ENCODE measurements around the gene PIF1. TPM values are rescaled to one million over a fixed set of nuclear protein-coding genes. Genes with fewer than 3 reads are reported as not detected.

The PIF1 gene
- total RNA-seq, 1 experiment from 2014 or later = 34.9 TPM

DNA sequence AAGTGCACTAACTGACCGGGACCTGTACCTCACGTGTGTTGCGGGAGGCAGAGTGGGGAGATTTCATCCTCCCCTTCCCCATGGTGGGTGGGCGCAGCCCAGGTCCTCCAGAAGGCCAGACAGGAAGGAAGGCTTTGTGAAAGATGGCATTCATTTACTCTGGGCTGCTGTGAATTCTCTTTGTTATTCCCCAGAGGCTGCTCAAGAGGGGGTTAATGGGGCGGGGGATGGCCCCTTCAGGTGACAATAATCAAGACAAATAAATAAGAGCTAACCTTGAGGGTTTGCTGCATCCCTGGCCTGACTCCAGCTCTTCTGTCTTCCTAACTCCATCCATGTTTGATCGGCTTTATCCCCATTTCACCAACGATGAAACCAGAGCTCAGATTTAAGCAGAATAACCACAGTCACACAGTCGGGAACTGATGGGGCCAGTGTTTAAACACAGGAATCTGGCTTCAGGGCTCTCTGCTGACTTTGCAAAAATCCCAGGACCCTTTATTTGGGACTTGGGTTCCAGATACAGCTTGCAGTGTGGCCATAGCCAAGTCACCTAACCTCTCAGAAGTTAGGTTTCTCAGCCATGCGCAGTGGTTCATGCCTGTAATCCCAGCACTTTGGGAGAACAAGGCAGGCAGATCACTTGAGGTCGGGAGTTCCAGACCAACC, 16.5 kb downstream of the PIF1 start:
- H2AFZ ChIP-seq (ENCODE audit: low read depth, low read length, poor library complexity, severe bottlenecking) = no peak overlapping the region
- BruUV-seq (replicated peaks) = no TSS peak
- DNase-seq (ENCODE audit: low read depth, low spot score) = no peak
- no peak overlapping the region for H3K4me2 ChIP-seq (ENCODE audit: low read length)
- peaks cover 0 to 4% of the 10 kb centered on the region in 2 experiments; a peak in 2 of 4 replicates for H3K4me1 ChIP-seq (ENCODE audit: control insufficient read depth in 1 of 2, insufficient read depth in 2 of 2, low read length in 2 of 2)
- no peaks in the 10 kb centered on the region for H3K79me2 ChIP-seq (ENCODE audit: insufficient read depth, low read length)
- intact Hi-C loops (cut with micrococcal nuclease) = no loop called here
- TF ChIP-seq, protein P1, sequence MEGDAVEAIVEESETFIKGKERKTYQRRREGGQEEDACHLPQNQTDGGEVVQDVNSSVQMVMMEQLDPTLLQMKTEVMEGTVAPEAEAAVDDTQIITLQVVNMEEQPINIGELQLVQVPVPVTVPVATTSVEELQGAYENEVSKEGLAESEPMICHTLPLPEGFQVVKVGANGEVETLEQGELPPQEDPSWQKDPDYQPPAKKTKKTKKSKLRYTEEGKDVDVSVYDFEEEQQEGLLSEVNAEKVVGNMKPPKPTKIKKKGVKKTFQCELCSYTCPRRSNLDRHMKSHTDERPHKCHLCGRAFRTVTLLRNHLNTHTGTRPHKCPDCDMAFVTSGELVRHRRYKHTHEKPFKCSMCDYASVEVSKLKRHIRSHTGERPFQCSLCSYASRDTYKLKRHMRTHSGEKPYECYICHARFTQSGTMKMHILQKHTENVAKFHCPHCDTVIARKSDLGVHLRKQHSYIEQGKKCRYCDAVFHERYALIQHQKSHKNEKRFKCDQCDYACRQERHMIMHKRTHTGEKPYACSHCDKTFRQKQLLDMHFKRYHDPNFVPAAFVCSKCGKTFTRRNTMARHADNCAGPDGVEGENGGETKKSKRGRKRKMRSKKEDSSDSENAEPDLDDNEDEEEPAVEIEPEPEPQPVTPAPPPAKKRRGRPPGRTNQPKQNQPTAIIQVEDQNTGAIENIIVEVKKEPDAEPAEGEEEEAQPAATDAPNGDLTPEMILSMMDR (IDR thresholded peaks at IDR 0.05 in 2 of 3, conservative IDR thresholded peaks at IDR 0.05 in 1 of 3; ENCODE audit: borderline replicate concordance in 1 of 3, insufficient read depth in 1 of 3, low read depth in 2 of 3, low read length in 2 of 3) = no peak
- TF ChIP-seq ELF1 (IDR thresholded peaks at IDR 0.05; ENCODE audit: borderline replicate concordance, low read depth) = no peak
- TF ChIP-seq EZH2phosphoT487 (IDR thresholded peaks at IDR 0.05; ENCODE audit: borderline replicate concordance) = no peak
- TF ChIP-seq EGR1 (IDR thresholded peaks at IDR 0.05; ENCODE audit: low read depth) = no peak
- TF ChIP-seq CEBPB (IDR thresholded peaks at IDR 0.05; ENCODE audit: low read depth) = no peak
- no peak for TF ChIP-seq POLR2A (IDR thresholded peaks at IDR 0.05; ENCODE audit: borderline replicate concordance, extremely low read depth, insufficient read depth, insufficient read length)
- TF ChIP-seq, protein P2, sequence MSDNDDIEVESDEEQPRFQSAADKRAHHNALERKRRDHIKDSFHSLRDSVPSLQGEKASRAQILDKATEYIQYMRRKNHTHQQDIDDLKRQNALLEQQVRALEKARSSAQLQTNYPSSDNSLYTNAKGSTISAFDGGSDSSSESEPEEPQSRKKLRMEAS (IDR thresholded peaks at IDR 0.05) = no peak
- no peak for TF ChIP-seq SIN3A (IDR thresholded peaks at IDR 0.05; ENCODE audit: low read depth)
- TF ChIP-seq SP1 (IDR thresholded peaks at IDR 0.05; ENCODE audit: low read depth) = no peak
- TF ChIP-seq TCF7L2 (IDR thresholded peaks at IDR 0.05; ENCODE audit: borderline replicate concordance, extremely low read depth, insufficient read depth, insufficient read length) = no peak
- TF ChIP-seq ZBTB33 (IDR thresholded peaks at IDR 0.05; ENCODE audit: extremely low read depth, insufficient replicate concordance, low read length) = no peak
- TF ChIP-seq ZFX (IDR thresholded peaks at IDR 0.05) = no peak
- TF ChIP-seq JUND (IDR thresholded peaks at IDR 0.05) = no peak
- no peak for TF ChIP-seq YY1 (IDR thresholded peaks at IDR 0.05; ENCODE audit: extremely low read depth, insufficient replicate concordance, low read depth, low read length)
- TF ChIP-seq FOSL1 (IDR thresholded peaks at IDR 0.05; ENCODE audit: low read depth) = no peak
- no peak for TF ChIP-seq EZH2 (IDR thresholded peaks at IDR 0.05)
- ChIA-PET POLR2A (interaction anchor here (1.9 kb wide), 1 partner anchor 17 kb away, joined by 6 read pairs; the partner anchor contains the start of gene PIF1), CTCF (interaction anchor here (0.9 to 4.0 kb wide), 8 partner anchors 8 to 81 kb away, joined by 3 to 73 read pairs (median 6); no protein-coding TSS in a partner anchor), RAD21 (ENCODE audit: low non-redundant PET in 1 of 2, low total read pairs in 2 of 2, uncharacterized antibody in 2 of 2, unreplicated experiment in 2 of 2) (interaction anchor here in 1 of 2 experiments (1.0 to 1.3 kb wide), 2 partner anchors 52 to 78 kb away, joined by 3 read pairs; no protein-coding TSS in a partner anchor)
- no peak overlapping the region for H3K27ac ChIP-seq (ENCODE audit: low read depth, low read length)
- no peak overlapping the region for H3K9ac ChIP-seq (ENCODE audit: low read length)
- no peaks in the 10 kb centered on the region for H3K9me2 ChIP-seq (ENCODE audit: insufficient read depth)
- H4K20me1 ChIP-seq (ENCODE audit: insufficient read depth) = no peaks in the 10 kb centered on the region
- H3K9me3 ChIP-seq (ENCODE audit: control insufficient read depth in 1 of 2, insufficient read depth in 1 of 2, low read depth in 1 of 2, low read length in 2 of 2) = no peaks in the 10 kb centered on the region
- ATAC-seq = no peak
- H3K27me3 ChIP-seq (ENCODE audit: insufficient read depth, low read length) = no peaks in the 10 kb centered on the region
- H3K36me3 ChIP-seq (ENCODE audit: control insufficient read depth in 1 of 2, insufficient read depth in 2 of 2, low read length in 2 of 2) = no peaks in the 10 kb centered on the region
- H3K4me3 ChIP-seq (replicated peaks in 1 of 2; ENCODE audit: low read depth in 1 of 2, low read length in 2 of 2) = no peak overlapping the region

All from HCT116 (cell line).